ENCODE measurements around the gene CDCA7. TPM values are rescaled to one million over a fixed set of nuclear protein-coding genes. Genes with fewer than 3 reads are reported as not detected.

Gene CDCA7
- polyA plus RNA-seq, 1 experiment, result 13.9 TPM

DNA sequence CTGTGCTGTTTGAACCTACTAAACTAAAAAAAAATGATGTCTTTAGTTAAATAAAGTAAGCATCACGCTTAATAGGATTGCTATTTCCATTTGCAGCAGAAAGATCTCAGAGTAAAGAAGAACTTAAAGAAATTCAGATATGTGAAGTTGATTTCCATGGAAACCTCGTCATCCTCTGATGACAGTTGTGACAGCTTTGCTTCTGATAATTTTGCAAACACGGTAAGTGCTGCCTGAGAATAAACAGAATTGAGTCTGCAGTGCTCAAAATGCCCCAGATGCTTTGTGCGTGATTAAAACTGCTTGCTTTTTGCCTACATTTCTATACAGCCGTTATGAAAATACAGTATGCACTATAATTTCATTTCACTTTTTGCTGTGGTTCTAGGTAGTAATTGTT, 3.9 kb downstream of the CDCA7 start:
- H3K9me3 ChIP-seq (ENCODE audit: control insufficient read depth, insufficient read depth, low read length), result no peaks in the 10 kb centered on the region
- H3K27me3 ChIP-seq (ENCODE audit: control insufficient read depth, insufficient read depth, low read length), result no peaks in the 10 kb centered on the region
- DNase-seq (ENCODE audit: low read depth, low spot score), result no peak
- ChIA-PET CTCF (no interaction called here), POLR2A (no interaction called here)
- no peak overlapping the region for H3K4me3 ChIP-seq (ENCODE audit: low read depth, low read length)
- TF ChIP-seq, protein P1, sequence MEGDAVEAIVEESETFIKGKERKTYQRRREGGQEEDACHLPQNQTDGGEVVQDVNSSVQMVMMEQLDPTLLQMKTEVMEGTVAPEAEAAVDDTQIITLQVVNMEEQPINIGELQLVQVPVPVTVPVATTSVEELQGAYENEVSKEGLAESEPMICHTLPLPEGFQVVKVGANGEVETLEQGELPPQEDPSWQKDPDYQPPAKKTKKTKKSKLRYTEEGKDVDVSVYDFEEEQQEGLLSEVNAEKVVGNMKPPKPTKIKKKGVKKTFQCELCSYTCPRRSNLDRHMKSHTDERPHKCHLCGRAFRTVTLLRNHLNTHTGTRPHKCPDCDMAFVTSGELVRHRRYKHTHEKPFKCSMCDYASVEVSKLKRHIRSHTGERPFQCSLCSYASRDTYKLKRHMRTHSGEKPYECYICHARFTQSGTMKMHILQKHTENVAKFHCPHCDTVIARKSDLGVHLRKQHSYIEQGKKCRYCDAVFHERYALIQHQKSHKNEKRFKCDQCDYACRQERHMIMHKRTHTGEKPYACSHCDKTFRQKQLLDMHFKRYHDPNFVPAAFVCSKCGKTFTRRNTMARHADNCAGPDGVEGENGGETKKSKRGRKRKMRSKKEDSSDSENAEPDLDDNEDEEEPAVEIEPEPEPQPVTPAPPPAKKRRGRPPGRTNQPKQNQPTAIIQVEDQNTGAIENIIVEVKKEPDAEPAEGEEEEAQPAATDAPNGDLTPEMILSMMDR (IDR thresholded peaks at IDR 0.05; ENCODE audit: low read depth, low read length), result no peak
- H3K27ac ChIP-seq (ENCODE audit: low read depth, low read length), result no peak overlapping the region

DNA sequence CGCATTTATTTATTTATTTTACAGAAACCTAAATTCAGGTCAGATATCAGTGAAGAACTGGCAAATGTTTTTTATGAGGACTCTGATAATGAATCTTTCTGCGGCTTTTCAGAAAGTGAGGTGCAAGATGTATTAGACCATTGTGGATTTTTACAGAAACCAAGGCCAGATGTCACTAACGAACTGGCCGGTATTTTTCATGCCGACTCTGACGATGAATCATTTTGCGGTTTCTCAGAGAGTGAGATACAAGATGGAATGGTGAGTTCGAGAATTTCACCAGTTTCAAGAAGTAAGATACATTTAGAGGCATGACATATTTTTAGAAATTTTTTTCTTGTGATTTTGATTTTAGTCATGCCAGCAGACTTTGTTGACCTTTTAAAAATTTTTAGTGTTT, 4.6 kb downstream of the CDCA7 start:
- no peak overlapping the region for H3K4me3 ChIP-seq (ENCODE audit: low read depth, low read length)
- no peak for DNase-seq (ENCODE audit: low read depth, low spot score)
- ChIA-PET CTCF (no interaction called here), POLR2A (no interaction called here)
- no peaks in the 10 kb centered on the region for H3K27me3 ChIP-seq (ENCODE audit: control insufficient read depth, insufficient read depth, low read length)
- TF ChIP-seq, protein P1 (IDR thresholded peaks at IDR 0.05; ENCODE audit: low read depth, low read length), result no peak
- no peaks in the 10 kb centered on the region for H3K9me3 ChIP-seq (ENCODE audit: control insufficient read depth, insufficient read depth, low read length)
- H3K27ac ChIP-seq (ENCODE audit: low read depth, low read length), result no peak overlapping the region

DNA sequence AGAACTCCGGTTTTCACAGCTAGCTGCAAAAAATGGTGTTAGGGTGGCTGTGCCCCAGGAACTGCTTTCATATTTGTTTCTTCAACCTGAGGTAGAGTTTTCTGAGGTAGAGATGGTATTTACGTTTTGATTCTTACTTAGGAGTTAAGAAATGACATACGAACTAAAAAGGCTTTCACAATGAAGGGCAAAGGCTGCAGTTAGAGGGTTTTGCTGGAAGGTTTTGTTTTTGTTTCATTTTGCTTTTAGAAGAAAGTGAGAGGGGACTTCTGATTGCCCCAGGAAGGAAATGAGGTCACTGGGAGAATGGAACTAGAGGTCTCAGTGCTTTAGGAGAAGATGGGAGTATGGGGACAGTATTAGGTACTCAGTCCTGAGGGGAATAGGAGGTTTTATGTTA, 15.5 kb downstream of the CDCA7 start:
- CTCF ChIA-PET, result no interaction called here
- no peak for DNase-seq (ENCODE audit: low read depth, low spot score)
- Histone ChIP-seq H3K27me3 (ENCODE audit: control insufficient read depth, insufficient read depth, low read length) (no peaks in the 10 kb centered on the region), H3K4me3 (ENCODE audit: low read depth, low read length) (no peak overlapping the region), H3K27ac (ENCODE audit: low read depth, low read length) (no peak overlapping the region), H3K9me3 (ENCODE audit: control insufficient read depth, insufficient read depth, low read length) (no peaks in the 10 kb centered on the region)
- POLR2A ChIA-PET, result no interaction called here
- TF ChIP-seq, protein P1 (IDR thresholded peaks at IDR 0.05; ENCODE audit: low read depth, low read length), result no peak

DNA sequence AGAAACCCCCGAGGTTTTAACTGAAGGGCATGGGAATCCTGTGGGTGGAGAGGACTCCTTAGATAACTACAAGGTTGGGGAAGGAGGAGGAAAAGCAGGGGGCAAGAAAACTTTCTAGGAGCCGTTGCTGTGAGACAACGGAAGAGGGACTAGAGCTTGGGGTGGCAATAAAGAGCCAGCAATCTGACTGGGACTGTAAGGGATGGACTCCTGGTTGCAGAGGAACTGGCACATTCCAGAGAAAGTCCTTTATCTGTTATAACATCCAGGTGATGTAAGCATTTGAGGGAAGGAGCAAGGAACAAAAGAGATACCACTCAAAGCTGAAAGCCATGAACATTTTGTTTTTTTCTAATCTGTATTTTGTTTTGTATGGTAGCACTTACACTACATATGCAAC, 16.4 kb downstream of the CDCA7 start:
- H3K27ac ChIP-seq (ENCODE audit: low read depth, low read length), result no peak overlapping the region
- ChIA-PET CTCF (no interaction called here), POLR2A (no interaction called here)
- H3K4me3 ChIP-seq (ENCODE audit: low read depth, low read length), result no peak overlapping the region
- H3K9me3 ChIP-seq (ENCODE audit: control insufficient read depth, insufficient read depth, low read length), result no peaks in the 10 kb centered on the region
- H3K27me3 ChIP-seq (ENCODE audit: control insufficient read depth, insufficient read depth, low read length), result no peaks in the 10 kb centered on the region
- no peak for DNase-seq (ENCODE audit: low read depth, low spot score)
- TF ChIP-seq, protein P1 (IDR thresholded peaks at IDR 0.05; ENCODE audit: low read depth, low read length), result no peak

DNA sequence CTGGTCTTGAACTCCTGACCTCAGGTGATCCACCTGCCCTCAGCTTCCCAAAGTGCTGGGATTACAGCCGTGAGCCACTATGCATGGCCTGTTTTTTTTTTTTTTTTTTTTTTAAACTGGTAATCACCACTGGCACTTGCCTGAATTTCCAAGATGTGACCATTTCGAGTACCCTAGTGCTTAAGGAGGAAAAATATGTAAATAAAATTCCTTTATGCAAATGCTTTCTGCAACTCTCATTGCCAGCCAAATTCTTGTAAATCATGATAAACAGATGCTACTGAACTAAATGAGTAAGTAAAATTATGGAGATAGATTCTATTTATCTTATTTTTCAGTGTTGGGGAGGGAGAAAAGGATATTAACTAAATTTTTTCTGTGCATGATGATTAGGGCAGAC, 18.6 kb downstream of the CDCA7 start:
- H3K27ac ChIP-seq (ENCODE audit: low read depth, low read length), result no peak overlapping the region
- TF ChIP-seq, protein P1 (IDR thresholded peaks at IDR 0.05; ENCODE audit: low read depth, low read length), result no peak
- no peaks in the 10 kb centered on the region for H3K9me3 ChIP-seq (ENCODE audit: control insufficient read depth, insufficient read depth, low read length)
- no peaks in the 10 kb centered on the region for H3K27me3 ChIP-seq (ENCODE audit: control insufficient read depth, insufficient read depth, low read length)
- CTCF ChIA-PET, result no interaction called here
- no peak for DNase-seq (ENCODE audit: low read depth, low spot score)
- POLR2A ChIA-PET, result no interaction called here
- H3K4me3 ChIP-seq (ENCODE audit: low read depth, low read length), result no peak overlapping the region
